Tibial artery (tissue), 4 donors: Measurements from ENCODE around the gene CDC42BPG.

ENCODE experiments used
- DNase-seq, 2 donors: peaks; one replicate each; pipeline ENCODE4 v3.0.0-alpha.2; 2019
- H3K27ac ChIP-seq, 2 donors: fragments of 200-600 bp; sonication (generic) in 1 of 2; 1 replicate in 1 of 2; 2 replicates in 1 of 2; pipeline ENCODE4 v1.5.1; 2018 to 2019; ENCODE audit warnings: mild to moderate bottlenecking in 1 of 2
- H3K27me3 ChIP-seq, 2 donors: fragments of 200-600 bp; sonication (generic) in 1 of 2; one replicate each; pipeline versions ENCODE4 v1.5.1 to v1.6.0; 2016 to 2019
- H3K36me3 ChIP-seq, 3 donors: fragments of 200-600 bp; sonication (generic) in 2 of 3; one replicate each; pipeline ENCODE4 v1.5.1; 2016 to 2019; ENCODE audit warnings: mild to moderate bottlenecking in 2 of 3
- H3K4me1 ChIP-seq, 4 donors: fragments of 200-600 bp; sonication (generic) in 2 of 4; 1 replicate in 3 of 4; 2 replicates in 1 of 4; pipeline ENCODE4 v1.5.1; 2016 to 2019
- H3K4me3 ChIP-seq, 2 donors: fragments of 200-600 bp; sonication (generic) in 1 of 2; 1 replicate in 1 of 2; 2 replicates in 1 of 2; pipeline ENCODE4 v1.5.1; 2018 to 2019; ENCODE audit warnings: mild to moderate bottlenecking in 2 of 2
- H3K9me3 ChIP-seq, 3 donors: fragments of 200-600 bp; sonication (generic) in 1 of 3; one replicate each; pipeline ENCODE4 v1.5.1; 2016 to 2019
- CTCF ChIP-seq, 2 experiments: fragments of 200-600 bp in 1 of 2; fragments of 450-650 bp in 1 of 2; IDR thresholded peaks; one replicate each; pipeline ENCODE4 v1.5.1; 2017 to 2019; ENCODE audit warnings: antibody characterized with exemption in 2 of 2, mild to moderate bottlenecking in 1 of 2, moderate library complexity in 1 of 2
- intact Hi-C: fragments of 100-400 bp; cut with DNase I; formaldehyde crosslinking; loops from one replicate; pipeline ENCODE4 v1.15.0; 2023; ENCODE audit warnings: low total_unique reads

Gene CDC42BPG

GRCh38 chr11:64794526-64794925, 49.9 kb downstream of the CDC42BPG start:
- peaks cover 10 to 85% (median 19%) of the 10 kb centered on the region in 3 donors for H3K36me3 ChIP-seq
- intact Hi-C loops = no loop called here
- no peaks in the 10 kb centered on the region for H3K27me3 ChIP-seq
- H3K4me1 ChIP-seq = no peaks in the 10 kb centered on the region
- H3K27ac ChIP-seq = no peak overlapping the region
- DNase-seq = no peak
- TF ChIP-seq CTCF (IDR thresholded peaks at IDR 0.05) = no peak
- H3K9me3 ChIP-seq = no peaks in the 10 kb centered on the region
- no peak overlapping the region for H3K4me3 ChIP-seq

- no peak overlapping the region for H3K27ac ChIP-seq
- no peaks in the 10 kb centered on the region for H3K4me1 ChIP-seq
- H3K27me3 ChIP-seq = no peaks in the 10 kb centered on the region
- intact Hi-C loops = no loop called here
- H3K36me3 ChIP-seq = peaks cover 10 to 85% (median 24%) of the 10 kb centered on the region in 3 donors
- H3K4me3 ChIP-seq = no peak overlapping the region
- H3K9me3 ChIP-seq = no peaks in the 10 kb centered on the region
- DNase-seq = peak in 1 of 2 donors; percentile 11
- no peak for TF ChIP-seq CTCF (IDR thresholded peaks at IDR 0.05)
Observed at GRCh38 chr11:64793271-64794160, 50.9 kb downstream of the CDC42BPG start.

- no peak for TF ChIP-seq CTCF (IDR thresholded peaks at IDR 0.05)
- intact Hi-C loops = no loop called here
- DNase-seq = peak in 1 of 2 donors; percentile 10
- Histone ChIP-seq H3K4me1 (no peaks in the 10 kb centered on the region), H3K27me3 (no peaks in the 10 kb centered on the region), H3K4me3 (no peak overlapping the region), H3K9me3 (no peaks in the 10 kb centered on the region), H3K27ac (no peak overlapping the region), H3K36me3 (peaks cover 10 to 84% (median 24%) of the 10 kb centered on the region in 3 donors)
Observed at GRCh38 chr11:64792482-64792881, 52.0 kb downstream of the CDC42BPG start.

- no peaks in the 10 kb centered on the region for H3K4me1 ChIP-seq
- no peaks in the 10 kb centered on the region for H3K27me3 ChIP-seq
- peak in 1 of 2 donors; percentile 18 for DNase-seq
- H3K27ac ChIP-seq = no peak overlapping the region
- no peak for TF ChIP-seq CTCF (IDR thresholded peaks at IDR 0.05)
- peaks cover 6 to 77% (median 21%) of the 10 kb centered on the region in 3 donors for H3K36me3 ChIP-seq
- no peak overlapping the region for H3K4me3 ChIP-seq
- intact Hi-C loops = no loop called here
- no peaks in the 10 kb centered on the region for H3K9me3 ChIP-seq
Observed at GRCh38 chr11:64791781-64792291, 52.6 kb downstream of the CDC42BPG start.

- H3K27me3 ChIP-seq = no peaks in the 10 kb centered on the region
- H3K36me3 ChIP-seq = peaks cover 0 to 63% (median 15%) of the 10 kb centered on the region in 3 donors
- H3K27ac ChIP-seq = no peak overlapping the region
- TF ChIP-seq CTCF (IDR thresholded peaks at IDR 0.05) = no peak
- no peak for DNase-seq
- H3K9me3 ChIP-seq = no peaks in the 10 kb centered on the region
- intact Hi-C loops = no loop called here
- no peaks in the 10 kb centered on the region for H3K4me1 ChIP-seq
- H3K4me3 ChIP-seq = no peak overlapping the region
Observed at GRCh38 chr11:64790205-64791095, 54.0 kb downstream of the CDC42BPG start.
